H9 (cell line): ENCODE results near the gene MICOS13. TPM values are rescaled to one million over a fixed set of nuclear protein-coding genes. Genes with fewer than 3 reads are reported as not detected.
A peak's percentile ranks its signal among the peaks of the same experiment; 100 is the strongest.

Experiments used
- DNase-seq: peaks from one replicate; pipeline ENCODE4 v3.0.0-alpha.2; 2017
- H2AFZ ChIP-seq: one replicate; pipeline ENCODE4 v1.6.1; 2013; ENCODE audit warnings: mild to moderate bottlenecking, low read length, control low read depth, moderate library complexity
- H2AK5ac ChIP-seq: 2 replicates; pipeline ENCODE4 v1.6.1; 2013; ENCODE audit warnings: low read length, control low read depth, mixed read lengths; ENCODE audit not compliant: insufficient read length
- H2BK120ac ChIP-seq: one replicate; pipeline ENCODE4 v1.6.1; 2013; ENCODE audit warnings: low read depth, mild to moderate bottlenecking, low read length, control low read depth, inconsistent platforms; ENCODE audit not compliant: poor library complexity, severe bottlenecking
- H2BK12ac ChIP-seq: 2 replicates; pipeline ENCODE4 v1.6.1; 2013; ENCODE audit warnings: low read length, control low read depth, mixed read lengths, low read depth; ENCODE audit not compliant: insufficient read length
- H2BK15ac ChIP-seq: 2 replicates; pipeline ENCODE4 v1.6.1; 2013; ENCODE audit warnings: low read depth, low read length, control low read depth
- H2BK20ac ChIP-seq: one replicate; pipeline ENCODE4 v1.6.1; 2013; ENCODE audit warnings: low read depth, mild to moderate bottlenecking, low read length, control low read depth, inconsistent platforms; ENCODE audit not compliant: poor library complexity, severe bottlenecking
- H2BK5ac ChIP-seq: 2 replicates; pipeline ENCODE4 v1.6.1; 2013; ENCODE audit warnings: low read length, control low read depth, mixed read lengths; ENCODE audit not compliant: insufficient read length
- H3K14ac ChIP-seq: 2 replicates; pipeline ENCODE4 v1.6.1; 2013; ENCODE audit warnings: low read length, control low read depth; ENCODE audit not compliant: insufficient read depth
- H3K18ac ChIP-seq: 2 replicates; pipeline ENCODE4 v1.6.1; 2013; ENCODE audit warnings: low read depth, mild to moderate bottlenecking, mixed read lengths, low read length, control low read depth; ENCODE audit not compliant: insufficient read length
- H3K23ac ChIP-seq: 2 replicates; pipeline ENCODE4 v1.6.1; 2013; ENCODE audit warnings: low read length, control low read depth, mixed read lengths, low read depth; ENCODE audit not compliant: insufficient read length
- H3K23me2 ChIP-seq: 2 replicates; pipeline ENCODE4 v1.6.1; 2013; ENCODE audit warnings: low read depth, mild to moderate bottlenecking, mixed read lengths, low read length, control low read depth; ENCODE audit not compliant: insufficient read length, poor library complexity, severe bottlenecking
- H3K27ac ChIP-seq: 2 replicates; pipeline ENCODE4 v1.5.1; 2013; ENCODE audit warnings: low read length, control low read depth, mixed read lengths, low read depth; ENCODE audit not compliant: insufficient read length
- H3K27me3 ChIP-seq: 2 replicates; pipeline ENCODE4 v1.6.1; 2013; ENCODE audit warnings: low read length, control low read depth, inconsistent platforms; ENCODE audit not compliant: insufficient read depth
- H3K4ac ChIP-seq: 2 replicates; pipeline ENCODE4 v1.6.1; 2013; ENCODE audit warnings: low read depth, mild to moderate bottlenecking, control low read depth, inconsistent platforms, low read length, moderate library complexity
- H3K4me1 ChIP-seq: 2 replicates; pipeline ENCODE4 v1.6.1; 2013; ENCODE audit warnings: low read length, control low read depth, inconsistent platforms; ENCODE audit not compliant: insufficient read depth
- H3K4me2 ChIP-seq: 2 replicates; pipeline ENCODE4 v1.6.1; 2013; ENCODE audit warnings: low read length, control low read depth, mixed read lengths; ENCODE audit not compliant: insufficient read length, insufficient read depth
- H3K56ac ChIP-seq: 2 replicates; pipeline ENCODE4 v1.6.1; 2013; ENCODE audit warnings: low read depth, mild to moderate bottlenecking, mixed read lengths, low read length, control low read depth; ENCODE audit not compliant: insufficient read length
- H3K79me1 ChIP-seq: 2 replicates; pipeline ENCODE4 v1.6.1; 2013; ENCODE audit warnings: low read depth, mild to moderate bottlenecking, moderate library complexity, low read length, control low read depth, inconsistent platforms; ENCODE audit not compliant: insufficient read depth, poor library complexity, severe bottlenecking
- H3K79me2 ChIP-seq: 2 replicates; pipeline ENCODE4 v1.6.1; 2013; ENCODE audit warnings: low read length, control low read depth, inconsistent platforms; ENCODE audit not compliant: insufficient read depth
- H3K9ac ChIP-seq: 2 replicates; pipeline ENCODE4 v1.6.1; 2013; ENCODE audit warnings: low read length, control low read depth, mixed read lengths; ENCODE audit not compliant: insufficient read length; ENCODE audit errors: extremely low read depth
- H3K9me3 ChIP-seq: one replicate; pipeline ENCODE4 v1.6.1; 2013; ENCODE audit warnings: low read depth, low read length, inconsistent platforms; ENCODE audit not compliant: control insufficient read depth
- H3T11ph ChIP-seq: one replicate; pipeline ENCODE4 v1.6.1; 2013; ENCODE audit warnings: mild to moderate bottlenecking, low read length, control low read depth, inconsistent platforms
- H4K20me1 ChIP-seq: one replicate; pipeline ENCODE4 v1.6.1; 2013; ENCODE audit not compliant: control insufficient read depth, insufficient read length, insufficient read depth
- H4K5ac ChIP-seq: 2 replicates; pipeline ENCODE4 v1.6.1; 2013; ENCODE audit warnings: low read depth, mild to moderate bottlenecking, mixed read lengths, low read length, control low read depth; ENCODE audit not compliant: insufficient read length
- H4K8ac ChIP-seq: replicated peaks from 2 replicates; pipeline ENCODE4 v1.6.1; 2013; ENCODE audit warnings: low read length, control low read depth, mixed read lengths, low read depth; ENCODE audit not compliant: insufficient read length
- H4K91ac ChIP-seq: 2 replicates; pipeline ENCODE4 v1.6.1; 2013; ENCODE audit warnings: low read depth, mild to moderate bottlenecking, moderate library complexity, mixed read lengths, low read length, control low read depth; ENCODE audit not compliant: insufficient read length
- H3K27ac Mint-ChIP-seq, 3 experiments: 2 replicates in 2 of 3; 3 replicates in 1 of 3; pipeline ENCODE4 v1.8.0; 2020 to 2021; ENCODE audit warnings: mixed read lengths in 3 of 3, mild to moderate bottlenecking in 1 of 3, moderate library complexity in 1 of 3
- H3K27me3 Mint-ChIP-seq: 2 replicates; pipeline ENCODE4 v1.8.0; 2021; ENCODE audit warnings: low read depth, mild to moderate bottlenecking, moderate library complexity, mixed read lengths
- H3K36me3 Mint-ChIP-seq, 3 experiments: 2 replicates in 2 of 3; 3 replicates in 1 of 3; pipeline ENCODE4 v1.8.0; 2020 to 2021; ENCODE audit warnings: low read depth in 3 of 3, mixed read lengths in 3 of 3; ENCODE audit not compliant: insufficient read depth in 1 of 3
- H3K4me1 Mint-ChIP-seq, 2 experiments: 2 replicates each; pipeline ENCODE4 v1.8.0; 2020; ENCODE audit warnings: mixed read lengths in 2 of 2
- H3K4me3 Mint-ChIP-seq, 2 experiments: 2 replicates in 1 of 2; 3 replicates in 1 of 2; pipeline ENCODE4 v1.8.0; 2020 to 2021; ENCODE audit warnings: mild to moderate bottlenecking in 2 of 2, mixed read lengths in 2 of 2, moderate library complexity in 1 of 2
- H3K9me3 Mint-ChIP-seq, 2 experiments: 2 replicates in 1 of 2; 3 replicates in 1 of 2; pipeline ENCODE4 v1.8.0; 2020; ENCODE audit warnings: mild to moderate bottlenecking in 2 of 2, mixed read lengths in 2 of 2, moderate library complexity in 1 of 2
- CTCF ChIP-seq: fragments of 200-600 bp; sonication (generic); conservative IDR thresholded peaks from 3 replicates; pipeline ENCODE4 v1.8.0; 2021; ENCODE audit warnings: antibody characterized with exemption, mild to moderate bottlenecking
- WGBS: extraction: QIAGEN DNeasy Blood & Tissue Kit; methylation state at CpG from one replicate; pipeline ENCODE4 v1.1.7; 2013; ENCODE audit warnings: missing lambda C conversion rate, low lambda C conversion rate, mixed read lengths; ENCODE audit not compliant: insufficient read length; ENCODE audit errors: extremely low coverage; 5-methylcytosine and 5-hydroxymethylcytosine counted together
- total RNA-seq: library from RNA; stranded (reverse); gene quantifications from 2 replicates; pipeline ENCODE4 v1.2.1, GENCODE V29; 2021

The MICOS13 gene
- total RNA-seq, 1 experiment from 2014 or later, result 23.8 TPM

- no peak overlapping the region for H3K9ac ChIP-seq
- Mint-ChIP-seq H3K27ac (peak overlapping the region; percentile 51 to 83 (median 64); a peak in 3 of 7 replicates), H3K4me1 (peaks cover 14 to 21% of the 10 kb centered on the region in 2 experiments), H3K36me3 (peaks cover 8 to 12% (median 9%) of the 10 kb centered on the region in 3 experiments), H3K27me3 (peaks cover 10% of the 10 kb centered on the region), H3K4me3 (peak overlapping the region; percentile 60 to 81), H3K9me3 (peaks cover 5 to 7% of the 10 kb centered on the region in 2 experiments; a peak in 3 of 5 replicates)
- H3K79me2 ChIP-seq, result peaks cover 11% of the 10 kb centered on the region; the same call in 1 of the 2 replicates
- no peak overlapping the region for H2AFZ ChIP-seq
- H3K27ac ChIP-seq, result no peak overlapping the region
- no peaks in the 10 kb centered on the region for H3K27me3 ChIP-seq
- no peak overlapping the region for H3K18ac ChIP-seq
- no peak overlapping the region for H3K23ac ChIP-seq
- peaks cover 11% of the 10 kb centered on the region for H3K23me2 ChIP-seq
- no peak overlapping the region for H3K56ac ChIP-seq
- no peak overlapping the region for H3K14ac ChIP-seq
- no peak overlapping the region for H2BK20ac ChIP-seq
- DNase-seq, result no peak
- H4K91ac ChIP-seq, result no peak overlapping the region
- H2AK5ac ChIP-seq, result no peak overlapping the region
- H3K4ac ChIP-seq, result no peak overlapping the region
- H4K20me1 ChIP-seq, result no peaks in the 10 kb centered on the region
- TF ChIP-seq CTCF, result no peak
- H2BK5ac ChIP-seq, result no peak overlapping the region
- no peak overlapping the region for H2BK12ac ChIP-seq
- no peak overlapping the region for H3T11ph ChIP-seq
- H4K8ac ChIP-seq, result no peak overlapping the region
- no peak overlapping the region for H2BK120ac ChIP-seq
- no peak overlapping the region for H4K5ac ChIP-seq
- no peak overlapping the region for H2BK15ac ChIP-seq
- peak overlapping the region; percentile 9 for H3K4me2 ChIP-seq
- H3K79me1 ChIP-seq, result no peaks in the 10 kb centered on the region
- no peaks in the 10 kb centered on the region; the same call in 1 of the 2 replicates for H3K4me1 ChIP-seq
- no CpG with 5 or more reads among the region's 16 CpGs for WGBS
- no peaks in the 10 kb centered on the region for H3K9me3 ChIP-seq
Measured at GRCh38 chr19:5686326-5686646, 6.0 kb upstream of the MICOS13 start.
